Pancreas (tissue), 10 donors: ENCODE measurements around the gene KRT76. TPM values are rescaled to one million over a fixed set of nuclear protein-coding genes. Genes with fewer than 3 reads are reported as not detected.

Source experiments
- ATAC-seq, 4 donors: fragments of 200-7000 bp; cut with Tn5 transposase; one replicate each; pipeline versions ENCODE4 v1.8.0 to v1.9.1; 2020; ENCODE audit warnings: mild to moderate bottlenecking in 4 of 4, moderate library complexity in 4 of 4
- DNase-seq, 6 donors: peaks; one replicate each; pipeline ENCODE4 v3.0.0-alpha.2; 2020
- FAIRE-seq: peaks from 2 replicates; lab custom pipeline; 2012; peaks lifted over from hg19 to GRCh38; lab: Jason Lieb, UNC
- H3K27ac ChIP-seq, 4 donors: fragments of 200-600 bp; sonication (generic); 1 replicate in 3 of 4; 2 replicates in 1 of 4; pipeline versions ENCODE4 v1.5.0 to v1.8.0; 2020
- H3K27me3 ChIP-seq, 4 donors: fragments of 200-600 bp; one replicate each; pipeline ENCODE4 v1.8.0; 2021
- H3K36me3 ChIP-seq, 3 donors: fragments of 200-600 bp; sonication (generic) in 1 of 3; one replicate each; pipeline versions ENCODE4 v1.5.0 to v1.8.0; 2020 to 2021
- H3K4me1 ChIP-seq, 3 donors: fragments of 200-600 bp; one replicate each; pipeline ENCODE4 v1.8.0; 2021
- H3K4me3 ChIP-seq, 4 donors: fragments of 200-600 bp; sonication (generic) in 2 of 4; one replicate each; pipeline versions ENCODE4 v1.5.0 to v1.8.0; 2020 to 2021
- H3K9me3 ChIP-seq, 4 donors: fragments of 200-600 bp; one replicate each; pipeline ENCODE4 v1.8.0; 2021
- CTCF ChIP-seq, 4 donors: fragments of 200-600 bp; sonication (generic) in 3 of 4; IDR thresholded peaks; one replicate each; pipeline versions ENCODE4 v1.5.0 to v1.8.0; 2021; ENCODE audit warnings: antibody characterized with exemption in 4 of 4
- WGBS, 2 donors: extraction: QIAGEN DNeasy Blood & Tissue Kit; methylation state at CpG; one replicate each; pipeline ENCODE4 v1.1.7; 2013; 5-methylcytosine and 5-hydroxymethylcytosine counted together
- intact Hi-C, 3 donors: fragments of 100-400 bp; cut with DNase I; formaldehyde crosslinking; loops; one replicate each; pipeline versions ENCODE4 v1.11.1 to v1.14.2; 2022
- polyA plus RNA-seq, 2 donors: library from polyadenylated mRNA; stranded (reverse); fragments of 200-250 nt; gene quantifications; one replicate each; pipeline ENCODE4 v1.2.3, GENCODE V29; 2013
- total RNA-seq, 6 donors: library from RNA; stranded (reverse); fragmentation: NEBNext Ultra II Directional in 4 of 6; extraction: Animal tissue kit (Norgen Biotek cat#: 25700) in 4 of 6; gene quantifications; one replicate each; pipeline versions ENCODE4 v1.2.1 to v1.2.4, GENCODE V29; 2021 to 2023
- donor health status: healthy with polysubstance abuse.
- donor health status: DM: no; HTN: no; CAD: no; lungs with moderate emphysema.
- donor health status: DM: no; HTN: no; CAD: no.
- donor health status: control.
- donor health status: control.
- donor health status: Bipolar disorder and iron deficiency.
- donor health status: DM: yes; HTN: yes; CAD: no.
- donor health status: DM: no; HTN: no; CAD: no.
- donor health status: DM: no; HTN: no; CAD: no.
- donor health status: DM: yes; HTN: yes; CAD: no.

Gene KRT76
- total and polyA plus RNA-seq, 8 donors, result not detected

GRCh38 chr12:52771088-52771487 lies 6.1 kb downstream of the KRT76 start:
- no peak for TF ChIP-seq CTCF (IDR thresholded peaks at IDR 0.05)
- Histone ChIP-seq H3K4me3 (no peak overlapping the region), H3K27me3 (no peaks in the 10 kb centered on the region), H3K36me3 (no peaks in the 10 kb centered on the region), H3K4me1 (no peaks in the 10 kb centered on the region), H3K27ac (no peak overlapping the region), H3K9me3 (no peaks in the 10 kb centered on the region)
- FAIRE-seq (no peak), ATAC-seq (no peak), DNase-seq (no peak)
- WGBS, 2 donors, result 62 to 77% methylated on average over 6 of the region's 6 CpGs
- intact Hi-C loops, result no loop called here

GRCh38 chr12:52769946-52770345 lies 7.2 kb downstream of the KRT76 start:
- intact Hi-C loops, result no loop called here
- Histone ChIP-seq H3K4me1 (no peaks in the 10 kb centered on the region), H3K27me3 (no peaks in the 10 kb centered on the region), H3K4me3 (no peak overlapping the region), H3K27ac (no peak overlapping the region), H3K36me3 (no peaks in the 10 kb centered on the region), H3K9me3 (no peaks in the 10 kb centered on the region)
- ATAC-seq (no peak), FAIRE-seq (no peak), DNase-seq (no peak)
- TF ChIP-seq CTCF (IDR thresholded peaks at IDR 0.05), result no peak

- Histone ChIP-seq H3K4me1 (no peaks in the 10 kb centered on the region), H3K27ac (no peak overlapping the region), H3K36me3 (no peaks in the 10 kb centered on the region), H3K4me3 (no peak overlapping the region), H3K27me3 (no peaks in the 10 kb centered on the region), H3K9me3 (no peaks in the 10 kb centered on the region)
- intact Hi-C loops, result no loop called here
- DNase-seq, result no peak
- no peak for TF ChIP-seq CTCF (IDR thresholded peaks at IDR 0.05)
- no peak for ATAC-seq
- 67 to 68% methylated on average over 3 of the region's 3 CpGs for WGBS, 2 donors
- FAIRE-seq, result no peak
Measured at GRCh38 chr12:52769354-52769753, 7.8 kb downstream of the KRT76 start.

- ATAC-seq, result no peak
- no peak for TF ChIP-seq CTCF (IDR thresholded peaks at IDR 0.05)
- Histone ChIP-seq H3K9me3 (no peaks in the 10 kb centered on the region), H3K36me3 (no peaks in the 10 kb centered on the region), H3K4me3 (no peak overlapping the region), H3K27ac (no peak overlapping the region), H3K27me3 (no peaks in the 10 kb centered on the region), H3K4me1 (no peaks in the 10 kb centered on the region)
- intact Hi-C loops, result no loop called here
- DNase-seq, result no peak
- 78 to 87% methylated on average over 10 of the region's 10 CpGs for WGBS, 2 donors
- FAIRE-seq, result no peak
Measured at GRCh38 chr12:52768479-52769200, 8.5 kb downstream of the KRT76 start.

DNA sequence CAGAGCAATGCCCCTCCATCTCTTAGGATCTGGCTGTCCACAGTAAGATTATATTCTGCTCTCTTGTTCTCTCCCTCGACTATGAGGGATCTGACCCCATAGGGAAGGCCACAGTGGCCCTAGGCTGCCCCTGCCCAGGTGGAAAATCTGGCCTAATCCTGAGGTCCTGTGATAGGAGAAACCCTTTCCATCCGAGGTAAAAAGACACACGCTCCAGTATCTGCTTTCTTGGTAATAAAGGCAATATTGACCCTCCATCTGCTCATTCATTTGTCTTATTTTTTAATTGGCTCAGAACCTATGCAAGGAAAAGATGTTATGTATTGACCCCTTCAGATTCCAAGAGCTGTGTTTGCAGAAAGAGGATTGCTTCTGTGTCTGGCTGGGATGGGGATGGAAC lies 9.7 kb downstream of the KRT76 start:
- Histone ChIP-seq H3K36me3 (no peaks in the 10 kb centered on the region), H3K27me3 (no peaks in the 10 kb centered on the region), H3K27ac (no peak overlapping the region), H3K4me3 (no peak overlapping the region), H3K9me3 (no peaks in the 10 kb centered on the region), H3K4me1 (no peaks in the 10 kb centered on the region)
- WGBS, 2 donors, result 33% methylated on average over 3 of the region's 3 CpGs
- ATAC-seq, result no peak
- intact Hi-C loops, result no loop called here
- no peak for DNase-seq
- no peak for TF ChIP-seq CTCF (IDR thresholded peaks at IDR 0.05)
- FAIRE-seq, result no peak
